SK-N-MC (cell line): ENCODE data around the gene GNA14.

ENCODE experiments used
- EZH2 ChIP-seq: fragments of 200-600 bp; sonication (generic); IDR thresholded peaks from one replicate; pipeline ENCODE4 v1.6.1; 2017; ENCODE audit warnings: antibody characterized with exemption
- FOXP2 ChIP-seq: optimal IDR thresholded peaks from 2 replicates; pipeline ENCODE3; 2011; ENCODE audit warnings: mild to moderate bottlenecking, moderate library complexity; ENCODE audit not compliant: insufficient read depth; ENCODE audit errors: extremely low read length, control extremely low read depth
- POLR2AphosphoS5 ChIP-seq: IDR thresholded peaks from 2 replicates; pipeline ENCODE4 v1.6.1; 2012; ENCODE audit warnings: mild to moderate bottlenecking, low read depth, low read length, borderline replicate concordance

- no peak for TF ChIP-seq EZH2
- no peak for TF ChIP-seq POLR2AphosphoS5
- no peak for TF ChIP-seq FOXP2
Measured at GRCh38 chr9:77386187-77386586, 261.9 kb downstream of the GNA14 start.
